ENCODE data around the gene DDX18. TPM values are rescaled to one million over a fixed set of nuclear protein-coding genes. Genes with fewer than 3 reads are reported as not detected.

The DDX18 gene
- total and polyA plus RNA-seq, 2 of the 4 experiments (the other 2 are of a cell fraction) = 34.6 to 69.9 TPM

- H4K5ac ChIP-seq (ENCODE audit: low read depth, low read length) = no peak overlapping the region
- CTCF ChIA-PET = interaction anchor here (1.1 to 3.4 kb wide), 4 partner anchors 21 to 168 kb away, joined by 4 to 22 read pairs (median 6); partner anchors contain the start of gene DDX18
- no peak overlapping the region for H4K91ac ChIP-seq (ENCODE audit: insufficient read depth, low read depth, low read length)
- no peaks in the 10 kb centered on the region for H3K4me1 ChIP-seq (ENCODE audit: control insufficient read depth, insufficient read depth, low read length)
- no peak overlapping the region for H4K8ac ChIP-seq (ENCODE audit: low read depth in 2 of 2, low read length in 2 of 2)
- H3K4me2 ChIP-seq (ENCODE audit: low read depth, low read length) = no peak overlapping the region
- no peak overlapping the region for H3K14ac ChIP-seq (replicated peaks; ENCODE audit: low read depth, low read length)
- dilution Hi-C loops (cut with HindIII; ENCODE audit: low sequenced_read_pairs, unreplicated experiment) = no loop called here
- no peak overlapping the region for H2AK9ac ChIP-seq (replicated peaks; ENCODE audit: low read depth, low read length, poor library complexity)
- H4K20me1 ChIP-seq (ENCODE audit: insufficient read depth, low read length) = peaks cover 10% of the 10 kb centered on the region; the same call in 1 of the 2 replicates
- H2AK5ac ChIP-seq (ENCODE audit: low read depth, low read length) = no peak overlapping the region
- peaks cover 4% of the 10 kb centered on the region; the same call in 1 of the 2 replicates for H3K9me1 ChIP-seq (ENCODE audit: insufficient read depth, low read length)
- H3K27me3 ChIP-seq (ENCODE audit: control insufficient read depth, insufficient read depth, low read length) = no peaks in the 10 kb centered on the region
- no peak for TF ChIP-seq BHLHE40 (IDR thresholded peaks at IDR 0.05; ENCODE audit: low read depth, low read length)
- no peak for TF ChIP-seq RFX5 (IDR thresholded peaks at IDR 0.05; ENCODE audit: low read depth, low read length)
- TF ChIP-seq RAD21 (IDR thresholded peaks at IDR 0.05; ENCODE audit: low read length) = no peak
- TF ChIP-seq CEBPB (IDR thresholded peaks at IDR 0.05; ENCODE audit: low read depth, low read length) = no peak
- no peak for TF ChIP-seq USF2 (IDR thresholded peaks at IDR 0.05; ENCODE audit: low read depth, low read length)
- TF ChIP-seq MXI1 (IDR thresholded peaks at IDR 0.05; ENCODE audit: borderline replicate concordance, low read depth, low read length) = no peak
- no peak for TF ChIP-seq MAFK (IDR thresholded peaks at IDR 0.05; ENCODE audit: low read depth, low read length)
- TF ChIP-seq MAZ (IDR thresholded peaks at IDR 0.05; ENCODE audit: borderline replicate concordance, low read depth, low read length) = no peak
- TF ChIP-seq FOS (IDR thresholded peaks at IDR 0.05; ENCODE audit: low read depth, low read length) = no peak
- TF ChIP-seq NFE2L2 (IDR thresholded peaks at IDR 0.05; ENCODE audit: low read depth, low read length) = no peak
- no peak for TF ChIP-seq RCOR1 (IDR thresholded peaks at IDR 0.05; ENCODE audit: insufficient replicate concordance, low read length)
- TF ChIP-seq, protein P1, sequence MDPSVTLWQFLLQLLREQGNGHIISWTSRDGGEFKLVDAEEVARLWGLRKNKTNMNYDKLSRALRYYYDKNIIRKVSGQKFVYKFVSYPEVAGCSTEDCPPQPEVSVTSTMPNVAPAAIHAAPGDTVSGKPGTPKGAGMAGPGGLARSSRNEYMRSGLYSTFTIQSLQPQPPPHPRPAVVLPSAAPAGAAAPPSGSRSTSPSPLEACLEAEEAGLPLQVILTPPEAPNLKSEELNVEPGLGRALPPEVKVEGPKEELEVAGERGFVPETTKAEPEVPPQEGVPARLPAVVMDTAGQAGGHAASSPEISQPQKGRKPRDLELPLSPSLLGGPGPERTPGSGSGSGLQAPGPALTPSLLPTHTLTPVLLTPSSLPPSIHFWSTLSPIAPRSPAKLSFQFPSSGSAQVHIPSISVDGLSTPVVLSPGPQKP (IDR thresholded peaks at IDR 0.05; ENCODE audit: borderline replicate concordance, low read depth, low read length) = no peak
- TF ChIP-seq, protein P2, sequence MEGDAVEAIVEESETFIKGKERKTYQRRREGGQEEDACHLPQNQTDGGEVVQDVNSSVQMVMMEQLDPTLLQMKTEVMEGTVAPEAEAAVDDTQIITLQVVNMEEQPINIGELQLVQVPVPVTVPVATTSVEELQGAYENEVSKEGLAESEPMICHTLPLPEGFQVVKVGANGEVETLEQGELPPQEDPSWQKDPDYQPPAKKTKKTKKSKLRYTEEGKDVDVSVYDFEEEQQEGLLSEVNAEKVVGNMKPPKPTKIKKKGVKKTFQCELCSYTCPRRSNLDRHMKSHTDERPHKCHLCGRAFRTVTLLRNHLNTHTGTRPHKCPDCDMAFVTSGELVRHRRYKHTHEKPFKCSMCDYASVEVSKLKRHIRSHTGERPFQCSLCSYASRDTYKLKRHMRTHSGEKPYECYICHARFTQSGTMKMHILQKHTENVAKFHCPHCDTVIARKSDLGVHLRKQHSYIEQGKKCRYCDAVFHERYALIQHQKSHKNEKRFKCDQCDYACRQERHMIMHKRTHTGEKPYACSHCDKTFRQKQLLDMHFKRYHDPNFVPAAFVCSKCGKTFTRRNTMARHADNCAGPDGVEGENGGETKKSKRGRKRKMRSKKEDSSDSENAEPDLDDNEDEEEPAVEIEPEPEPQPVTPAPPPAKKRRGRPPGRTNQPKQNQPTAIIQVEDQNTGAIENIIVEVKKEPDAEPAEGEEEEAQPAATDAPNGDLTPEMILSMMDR (conservative IDR thresholded peaks at IDR 0.05; ENCODE audit: low read depth, low read length) = no peak
- TF ChIP-seq POLR2A (IDR thresholded peaks at IDR 0.05; ENCODE audit: low read depth, low read length) = no peak
- TF ChIP-seq SMC3 (IDR thresholded peaks at IDR 0.05; ENCODE audit: low read depth, low read length) = no peak
- TF ChIP-seq CHD1 (IDR thresholded peaks at IDR 0.05; ENCODE audit: low read depth, low read length) = no peak
- no peak overlapping the region for H2AFZ ChIP-seq (replicated peaks; ENCODE audit: low read length, poor library complexity)
- H3K9ac ChIP-seq (ENCODE audit: low read depth, low read length) = no peak overlapping the region
- WGBS, 2 experiments (ENCODE audit: extremely low coverage in 2 of 2, insufficient read length in 1 of 2) = no CpG with 5 or more reads among the region's 3 CpGs
- H3K9me3 ChIP-seq (ENCODE audit: control insufficient read depth, insufficient read depth, low read length) = no peaks in the 10 kb centered on the region
- ATAC-seq (ENCODE audit: low read depth) = no peak
- POLR2A ChIA-PET (ENCODE audit: unreplicated experiment) = no interaction called here
- no peak overlapping the region for H2BK5ac ChIP-seq (ENCODE audit: low read depth, low read length, poor library complexity, severe bottlenecking)
- no peak for DNase-seq
- no peak overlapping the region for H2BK120ac ChIP-seq (ENCODE audit: low read depth, low read length)
- H3K4ac ChIP-seq (ENCODE audit: low read depth, low read length) = no peak overlapping the region
- intact Hi-C loops (cut with micrococcal nuclease) = no loop called here
- peaks cover 10% of the 10 kb centered on the region for H3K36me3 ChIP-seq (ENCODE audit: control insufficient read depth, insufficient read depth, low read length)
- no peak overlapping the region for H3K4me3 ChIP-seq (ENCODE audit: insufficient read depth, low read depth, low read length)
- H2BK20ac ChIP-seq (ENCODE audit: low read depth, low read length) = no peak overlapping the region
- in situ Hi-C loops (cut with MboI; ENCODE audit: low sequenced_read_pairs) = loop anchor here (5.0 kb wide), 1 partner anchor 167 kb away; no protein-coding TSS in a partner anchor
- BruUV-seq (replicated peaks) = no TSS peak
- no peak overlapping the region for H3K18ac ChIP-seq (ENCODE audit: low read depth, low read length)
- H3K27ac ChIP-seq (ENCODE audit: insufficient read depth, low read length) = no peak overlapping the region
- no peak overlapping the region for H3K56ac ChIP-seq (ENCODE audit: extremely low read depth, insufficient read depth, low read length)
- H3K79me1 ChIP-seq (ENCODE audit: low read depth in 1 of 2, low read length in 2 of 2) = peaks cover 0 to 5% of the 10 kb centered on the region in 2 experiments; a peak in 2 of 4 replicates
- H2BK15ac ChIP-seq (ENCODE audit: low read depth, low read length) = no peak overlapping the region
- no peak overlapping the region for H3K23ac ChIP-seq (ENCODE audit: low read depth, low read length)
These were observed 20.5 kb downstream of the DDX18 start for GRCh38 chr2:117834992-117835391.
